HS-5 (cell line): ENCODE results near the gene LRP8.
"Not testable (repeated sequence)": the region's sequence is repeated elsewhere in the genome, so short reads cannot be mapped to it uniquely, and the experiment has no call there.

ENCODE experiments used
- DNase-seq: peaks from one replicate; pipeline ENCODE4 v3.0.0-alpha.2; 2012; ENCODE audit warnings: low read depth

The LRP8 gene

GRCh38 chr1:53283156-53283555 lies 44.7 kb downstream of the LRP8 start:
- DNase-seq = not testable (repeated sequence)

DNA sequence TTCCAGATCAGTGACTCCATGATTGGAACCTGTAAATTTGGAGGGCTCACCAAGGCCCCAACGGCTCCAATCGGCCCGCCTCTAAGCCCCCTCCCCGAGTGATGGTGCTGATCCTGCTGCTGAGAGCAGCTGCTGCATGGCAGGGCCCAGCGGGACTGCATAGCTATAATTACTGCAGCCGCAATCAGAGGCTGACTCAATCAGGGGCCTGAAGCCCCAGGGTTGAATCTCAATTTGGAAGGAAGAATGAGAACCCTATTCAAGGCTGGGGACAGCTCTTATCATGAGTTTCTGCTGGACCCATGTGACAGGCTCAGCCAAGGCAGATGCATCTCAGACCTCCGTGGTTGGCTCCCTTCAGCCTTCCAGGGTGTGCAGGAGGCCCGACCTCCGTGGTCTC lies 46.7 kb downstream of the LRP8 start:
- no peak for DNase-seq

- DNase-seq = no peak
Measured at GRCh38 chr1:53280496-53280895, 47.4 kb downstream of the LRP8 start.

- no peak for DNase-seq
Measured at GRCh38 chr1:53279296-53280200, 48.3 kb downstream of the LRP8 start.

DNA sequence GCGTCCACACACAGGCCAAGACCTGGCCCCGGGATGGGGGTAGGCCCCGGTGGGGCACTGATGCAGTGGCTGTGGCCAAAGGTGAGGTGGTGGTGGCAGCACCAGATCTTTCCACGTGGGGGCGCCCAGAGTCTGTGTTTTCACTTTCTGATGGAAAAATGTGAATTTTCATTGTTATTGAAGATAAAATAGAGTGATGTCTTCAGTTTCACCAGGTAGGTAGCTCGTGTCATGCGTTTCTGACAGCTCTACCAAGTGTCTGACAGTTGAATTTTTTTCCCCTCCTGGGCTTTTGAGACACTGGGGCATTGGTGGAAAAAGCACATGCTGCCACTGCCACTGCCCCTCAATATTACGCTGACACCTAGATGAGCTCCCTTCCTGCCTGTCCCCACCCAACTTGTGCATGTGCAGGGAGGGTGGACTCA lies 49.6 kb downstream of the LRP8 start:
- no peak for DNase-seq

DNA sequence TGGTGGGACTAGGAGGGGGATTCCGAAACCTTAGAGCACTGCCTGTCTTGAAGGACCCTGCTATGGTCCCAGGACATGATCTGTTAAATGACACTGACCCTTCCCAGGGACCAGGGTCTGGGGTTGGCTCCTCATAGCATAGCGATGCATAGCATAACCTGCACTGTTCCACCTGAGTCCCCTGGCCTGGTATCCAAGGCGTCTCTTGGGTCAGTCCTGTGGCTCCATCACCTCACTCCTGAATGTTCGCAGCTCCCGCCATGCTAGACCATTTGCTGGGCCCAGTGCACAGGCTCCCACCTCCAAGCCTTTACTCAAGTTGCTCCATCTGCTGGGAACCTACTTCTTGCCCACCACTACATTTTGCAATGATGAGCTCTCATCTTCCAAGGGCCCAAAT lies 50.5 kb downstream of the LRP8 start:
- DNase-seq = no peak

GRCh38 chr1:53276902-53277281 lies 51.0 kb downstream of the LRP8 start:
- DNase-seq = no peak

DNA sequence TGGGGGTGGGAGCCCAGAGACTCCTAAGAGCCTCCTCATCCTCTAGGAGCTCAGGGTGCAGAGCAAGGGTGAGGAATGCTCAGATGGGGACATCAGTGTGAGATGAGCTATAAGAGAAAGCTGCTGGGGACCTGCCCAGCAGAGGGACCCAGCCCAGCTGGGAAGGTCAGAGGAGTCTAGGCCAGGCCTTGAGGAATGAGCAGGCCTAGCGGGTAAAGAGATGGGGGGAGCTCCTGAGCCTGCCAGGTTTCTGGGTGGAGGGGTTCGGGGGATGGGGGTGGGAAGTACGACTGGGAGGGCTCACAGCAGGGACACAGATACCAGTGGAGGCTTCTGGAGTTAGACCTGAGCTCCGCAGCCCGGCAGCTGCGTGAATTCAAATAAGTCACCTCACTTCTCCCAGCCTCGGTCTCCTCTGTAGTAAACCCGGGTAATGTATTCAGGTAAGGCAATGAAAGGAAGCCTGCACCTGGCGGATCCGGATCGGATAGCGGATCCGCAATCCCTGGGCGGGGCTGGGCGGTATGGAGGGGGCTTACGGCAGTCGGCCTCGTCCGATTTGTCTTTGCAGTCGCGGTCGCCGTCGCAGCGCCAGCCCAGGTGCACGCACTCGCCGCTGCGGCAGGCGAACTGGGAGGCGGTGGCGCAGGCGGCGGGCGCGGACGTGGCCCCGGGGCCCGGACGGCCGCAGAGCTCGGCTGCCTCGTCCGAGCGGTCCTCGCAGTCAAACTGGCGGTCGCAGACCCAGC lies 51.5 kb downstream of the LRP8 start:
- no peak for DNase-seq

DNA sequence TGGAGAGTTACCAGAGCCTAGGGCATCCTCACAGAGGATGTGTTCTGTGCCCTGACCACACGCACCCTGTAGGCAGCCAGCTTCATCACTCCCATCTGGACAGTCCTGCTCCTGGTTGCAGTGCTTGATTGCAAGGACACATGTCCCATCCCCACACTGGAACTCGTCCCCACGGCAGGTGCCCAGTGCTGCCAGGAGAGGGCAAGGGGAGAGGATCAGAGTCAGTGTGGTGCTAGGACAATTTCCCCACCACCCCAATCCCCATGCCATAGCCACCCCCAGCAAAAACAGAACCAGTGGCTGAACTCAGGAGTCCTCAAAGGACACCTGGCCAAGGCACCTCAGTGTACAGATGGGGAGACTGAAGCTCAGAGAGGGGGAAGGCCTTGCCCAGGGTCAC lies 52.3 kb downstream of the LRP8 start:
- DNase-seq = no peak

- no peak for DNase-seq
Measured at GRCh38 chr1:53274541-53275185, 53.2 kb downstream of the LRP8 start.

GRCh38 chr1:53274026-53274425 lies 53.8 kb downstream of the LRP8 start:
- no peak for DNase-seq

DNA sequence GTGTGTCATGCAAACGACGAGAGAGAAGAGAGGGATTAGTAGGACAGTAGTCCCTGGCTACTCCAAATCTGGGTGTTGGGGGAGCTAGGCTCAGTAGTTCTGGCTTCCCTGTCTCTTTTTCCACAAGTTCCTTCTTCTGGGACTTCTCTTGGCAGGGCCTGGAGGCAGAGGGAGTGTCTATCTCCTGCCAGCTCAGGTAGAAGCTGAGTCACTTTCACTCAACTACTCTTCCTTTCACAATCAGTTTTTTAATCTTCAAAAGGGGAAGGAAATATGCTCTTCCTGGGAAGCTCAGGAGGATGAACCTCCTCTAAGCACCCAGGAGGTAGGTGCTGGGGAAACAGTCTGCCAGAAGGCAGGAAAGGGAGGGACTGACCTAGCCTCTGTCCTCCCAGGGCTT lies 54.3 kb downstream of the LRP8 start:
- no peak for DNase-seq

GRCh38 chr1:53272349-53272748 lies 55.5 kb downstream of the LRP8 start:
- no peak for DNase-seq

DNA sequence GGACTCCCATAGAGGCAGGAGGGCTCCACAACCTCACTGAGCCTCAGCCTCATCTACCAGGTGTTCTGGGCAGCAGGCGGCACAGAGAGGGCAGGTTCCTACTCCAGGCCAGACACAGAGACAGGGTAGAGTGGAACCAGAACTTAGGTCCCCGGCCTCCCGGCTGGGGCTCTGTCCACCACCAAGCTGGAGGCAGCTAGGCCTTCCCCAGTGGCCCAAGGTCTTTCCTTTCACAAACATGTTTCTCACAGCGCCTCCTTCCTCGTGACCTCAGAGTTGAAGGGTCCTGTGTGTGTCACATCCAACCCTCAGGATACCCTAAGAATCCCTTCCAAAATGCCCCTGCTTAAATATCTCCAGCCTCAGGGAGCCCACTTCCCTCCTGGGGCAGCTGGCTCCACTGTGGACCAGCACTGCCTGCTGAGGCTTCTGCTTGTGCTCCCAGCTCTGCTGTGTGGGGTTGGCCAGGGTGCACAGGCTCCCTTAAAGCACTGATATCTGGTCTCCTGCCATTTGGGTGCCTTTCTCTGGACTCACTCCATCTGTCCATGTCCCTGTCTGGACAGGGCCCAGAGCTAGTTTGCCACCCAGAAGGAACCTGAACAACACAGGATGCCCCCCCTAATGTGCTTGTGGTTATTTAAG lies 56.3 kb downstream of the LRP8 start:
- no peak for DNase-seq

GRCh38 chr1:53270873-53271272 lies 57.0 kb downstream of the LRP8 start:
- DNase-seq = no peak

GRCh38 chr1:53270107-53270506 lies 57.8 kb downstream of the LRP8 start:
- no peak for DNase-seq

DNA sequence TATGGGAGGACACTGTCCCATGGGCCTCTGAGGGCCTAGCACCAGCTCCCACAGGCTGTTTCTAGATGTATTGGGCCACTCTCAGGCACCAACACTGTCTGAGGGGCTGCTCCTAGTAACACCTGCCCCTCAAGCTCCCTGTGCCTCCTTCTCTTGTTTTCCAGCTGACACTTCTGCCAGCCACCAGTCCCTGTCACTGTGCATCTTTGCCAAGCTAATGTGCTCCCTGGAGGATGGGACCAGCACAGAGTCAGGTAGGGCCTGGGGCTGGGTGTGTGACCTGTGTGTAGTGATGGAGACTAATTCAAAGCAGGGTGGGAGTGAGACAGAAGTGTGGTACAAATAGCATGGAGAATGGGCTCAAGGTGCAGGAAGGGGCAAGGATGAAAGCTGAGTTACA lies 60.1 kb downstream of the LRP8 start:
- DNase-seq = no peak

DNA sequence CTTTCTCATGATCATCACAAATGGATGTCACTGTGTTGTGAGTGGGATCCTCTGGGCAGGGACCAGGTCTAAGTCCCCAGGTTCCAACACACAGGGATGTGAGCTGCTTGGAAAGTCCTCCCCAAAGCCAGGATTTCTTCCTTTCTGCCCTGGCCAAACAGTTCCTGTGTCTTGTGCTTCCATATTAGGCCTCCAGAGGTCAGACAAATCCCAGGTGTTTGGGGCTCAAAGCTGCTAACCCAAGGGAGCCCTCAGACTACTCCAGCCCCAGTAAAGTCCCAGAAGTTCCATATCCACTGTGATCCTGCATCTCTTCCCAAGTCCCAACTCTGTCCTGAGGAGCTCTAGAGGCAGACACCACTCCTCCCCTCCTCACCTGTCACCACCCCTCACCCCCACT lies 61.8 kb downstream of the LRP8 start:
- DNase-seq = no peak

- no peak for DNase-seq
Measured at GRCh38 chr1:53265581-53265980, 62.3 kb downstream of the LRP8 start.

DNA sequence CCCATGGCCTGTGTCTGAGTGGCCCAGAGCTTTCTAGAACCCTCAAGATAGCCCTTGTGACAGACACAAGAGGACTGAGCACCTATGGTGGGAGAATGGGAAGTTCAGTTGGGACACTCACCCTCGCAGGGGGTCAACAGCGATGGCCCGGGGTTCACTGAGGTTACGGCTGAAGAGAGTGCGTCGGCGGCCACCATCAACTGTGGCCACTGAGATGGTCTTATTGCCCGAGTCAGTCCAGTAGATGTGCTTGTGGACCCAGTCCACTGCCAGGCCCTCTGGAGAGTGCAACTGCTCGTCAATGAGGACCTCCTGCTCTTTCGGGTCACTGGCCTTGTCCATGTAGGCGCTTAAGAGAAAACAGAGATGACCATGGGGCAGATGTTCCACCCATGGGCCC lies 63.8 kb downstream of the LRP8 start:
- DNase-seq = no peak

- no peak for DNase-seq
Measured at GRCh38 chr1:53262000-53262399, 65.9 kb downstream of the LRP8 start.

DNA sequence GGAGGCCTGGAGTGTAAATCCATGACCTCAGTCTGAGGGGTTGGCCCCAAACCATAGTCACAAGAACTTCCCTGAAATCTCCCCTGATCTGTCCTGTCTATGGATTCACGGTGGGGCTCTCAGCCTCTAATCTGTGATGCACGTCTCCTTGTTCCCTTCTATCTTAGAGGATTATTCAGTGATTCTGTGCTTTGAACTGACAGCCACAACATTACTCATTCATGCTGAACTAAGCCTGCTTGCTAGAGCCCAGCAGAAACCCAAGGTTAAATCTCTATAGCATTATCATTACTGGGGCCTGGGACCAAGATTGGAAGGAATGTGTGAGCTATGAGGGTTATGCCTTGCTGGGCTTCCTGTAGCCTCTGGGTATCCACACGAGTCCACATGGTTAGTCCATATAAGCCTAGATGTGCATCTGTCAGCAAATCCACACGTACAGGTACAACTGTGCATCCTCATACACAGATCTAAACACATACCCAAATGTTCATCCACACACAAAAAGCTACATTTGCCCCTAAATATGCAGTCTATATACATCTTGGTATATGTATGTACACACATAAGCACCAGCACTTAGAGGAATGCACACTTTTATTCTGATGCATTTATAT lies 67.1 kb downstream of the LRP8 start:
- no peak for DNase-seq
